OCI-LY1 (cell line): ENCODE data around the gene RGS14.

Source experiments
- H2AFZ ChIP-seq: fragments of 200-600 bp; sonication (generic), shearing (Covaris generic); 2 replicates; pipeline ENCODE4 v1.6.0; 2014; ENCODE audit warnings: antibody characterized with exemption, mild to moderate bottlenecking, low read length
- H3F3A ChIP-seq: fragments of 200-600 bp; sonication (generic), shearing (Covaris generic); 2 replicates; pipeline ENCODE4 v1.6.0; 2014; ENCODE audit warnings: mild to moderate bottlenecking, antibody characterized with exemption, low read length, moderate library complexity; ENCODE audit not compliant: insufficient read depth
- H3K27ac ChIP-seq: fragments of 200-600 bp; sonication (generic); 2 replicates; pipeline ENCODE4 v1.5.1; 2014; ENCODE audit warnings: low read length, mixed run types, mild to moderate bottlenecking, low read depth; ENCODE audit not compliant: poor library complexity, severe bottlenecking
- H3K27me3 ChIP-seq: fragments of 200-600 bp; sonication (generic); 2 replicates; pipeline ENCODE4 v1.6.0; 2014; ENCODE audit warnings: antibody characterized with exemption, mild to moderate bottlenecking, low read length, moderate library complexity; ENCODE audit not compliant: insufficient read depth
- H3K36me3 ChIP-seq: fragments of 200-600 bp; sonication (generic); 2 replicates; pipeline ENCODE4 v1.6.1; 2014; ENCODE audit warnings: mild to moderate bottlenecking, antibody characterized with exemption, low read length, moderate library complexity, mixed read lengths; ENCODE audit not compliant: insufficient read depth
- H3K4me1 ChIP-seq: fragments of 200-600 bp; sonication (generic); 2 replicates; pipeline ENCODE4 v1.5.1; 2014; ENCODE audit warnings: mild to moderate bottlenecking, low read length, moderate library complexity; ENCODE audit not compliant: insufficient read depth, severe bottlenecking
- H3K4me2 ChIP-seq: fragments of 200-600 bp; sonication (generic), shearing (Covaris generic); 2 replicates; pipeline ENCODE4 v1.6.1; 2014; ENCODE audit warnings: low read length
- H3K4me3 ChIP-seq: fragments of 200-600 bp; sonication (generic); 2 replicates; pipeline ENCODE4 v1.5.1; 2014; ENCODE audit warnings: low read length, low read depth, mild to moderate bottlenecking, mixed read lengths; ENCODE audit not compliant: poor library complexity, severe bottlenecking
- H3K79me2 ChIP-seq: fragments of 200-600 bp; shearing (Covaris generic); 2 replicates; pipeline ENCODE4 v1.6.1; 2016; ENCODE audit warnings: mixed run types, low read length, mixed read lengths; ENCODE audit not compliant: insufficient read depth
- H3K9ac ChIP-seq: fragments of 200-600 bp; sonication (generic), shearing (Covaris generic); 2 replicates; pipeline ENCODE4 v1.6.1; 2014; ENCODE audit warnings: mild to moderate bottlenecking, low read length, mixed read lengths
- H3K9me2 ChIP-seq: fragments of 200-600 bp; sonication (generic), shearing (Covaris generic); 2 replicates; pipeline ENCODE4 v1.6.1; 2014; ENCODE audit warnings: low read depth, mild to moderate bottlenecking, low read length, mixed read lengths
- H3K9me3 ChIP-seq: fragments of 200-600 bp; shearing (Covaris generic); 2 replicates; pipeline ENCODE4 v1.6.1; 2014; ENCODE audit warnings: low read length, mixed read lengths
- H4K20me1 ChIP-seq: fragments of 200-600 bp; sonication (generic), shearing (Covaris generic); 2 replicates; pipeline ENCODE4 v1.6.0; 2016; ENCODE audit warnings: mild to moderate bottlenecking, low read length; ENCODE audit not compliant: insufficient read depth
- EZH2 ChIP-seq: fragments of 200-600 bp; sonication (generic), shearing (Covaris generic); IDR thresholded peaks from 2 replicates; pipeline ENCODE4 v1.8.0; 2017; ENCODE audit warnings: borderline replicate concordance, mixed run types, mild to moderate bottlenecking, antibody characterized with exemption, low read length, moderate library complexity, mixed read lengths
- TF ChIP-seq, protein P1 (sequence below): fragments of 200-600 bp; sonication (generic), shearing (Covaris generic); IDR thresholded peaks from 2 replicates; pipeline ENCODE4 v1.5.1; 2017; ENCODE audit warnings: mild to moderate bottlenecking, antibody characterized with exemption, low read length, moderate library complexity, mixed read lengths

The RGS14 gene

GRCh38 chr5:177402271-177403043 lies 44.7 kb downstream of the RGS14 start:
- H3K9me3 ChIP-seq, result no peaks in the 10 kb centered on the region
- no peaks in the 10 kb centered on the region for H4K20me1 ChIP-seq
- H3K27ac ChIP-seq, result no peak overlapping the region
- H3K36me3 ChIP-seq, result no peaks in the 10 kb centered on the region
- peaks cover 34% of the 10 kb centered on the region for H3K4me1 ChIP-seq
- TF ChIP-seq, protein P1, sequence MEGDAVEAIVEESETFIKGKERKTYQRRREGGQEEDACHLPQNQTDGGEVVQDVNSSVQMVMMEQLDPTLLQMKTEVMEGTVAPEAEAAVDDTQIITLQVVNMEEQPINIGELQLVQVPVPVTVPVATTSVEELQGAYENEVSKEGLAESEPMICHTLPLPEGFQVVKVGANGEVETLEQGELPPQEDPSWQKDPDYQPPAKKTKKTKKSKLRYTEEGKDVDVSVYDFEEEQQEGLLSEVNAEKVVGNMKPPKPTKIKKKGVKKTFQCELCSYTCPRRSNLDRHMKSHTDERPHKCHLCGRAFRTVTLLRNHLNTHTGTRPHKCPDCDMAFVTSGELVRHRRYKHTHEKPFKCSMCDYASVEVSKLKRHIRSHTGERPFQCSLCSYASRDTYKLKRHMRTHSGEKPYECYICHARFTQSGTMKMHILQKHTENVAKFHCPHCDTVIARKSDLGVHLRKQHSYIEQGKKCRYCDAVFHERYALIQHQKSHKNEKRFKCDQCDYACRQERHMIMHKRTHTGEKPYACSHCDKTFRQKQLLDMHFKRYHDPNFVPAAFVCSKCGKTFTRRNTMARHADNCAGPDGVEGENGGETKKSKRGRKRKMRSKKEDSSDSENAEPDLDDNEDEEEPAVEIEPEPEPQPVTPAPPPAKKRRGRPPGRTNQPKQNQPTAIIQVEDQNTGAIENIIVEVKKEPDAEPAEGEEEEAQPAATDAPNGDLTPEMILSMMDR, result 0 out of 2 replicates have a peak, but pooled peaks have one; percentile 34
- no peak for TF ChIP-seq EZH2
- no peak overlapping the region; the same call in 1 of the 2 replicates for H3K9ac ChIP-seq
- peak overlapping the region; percentile 81 for H3K4me2 ChIP-seq
- H2AFZ ChIP-seq, result no peak overlapping the region
- 0 out of 2 replicates have a peak, but pooled peaks cover 4% of the 10 kb centered on the region for H3F3A ChIP-seq
- no peaks in the 10 kb centered on the region for H3K79me2 ChIP-seq
- peaks cover 12% of the 10 kb centered on the region; the same call in 1 of the 2 replicates for H3K27me3 ChIP-seq
- no peaks in the 10 kb centered on the region for H3K9me2 ChIP-seq
- peak overlapping the region; percentile 61 for H3K4me3 ChIP-seq

GRCh38 chr5:177403102-177403791 lies 45.5 kb downstream of the RGS14 start:
- no peak overlapping the region for H2AFZ ChIP-seq
- TF ChIP-seq, protein P1, result no peak
- no peak for TF ChIP-seq EZH2
- 0 out of 2 replicates have a peak, but pooled peaks cover 4% of the 10 kb centered on the region for H3F3A ChIP-seq
- no peak overlapping the region for H3K27ac ChIP-seq
- no peaks in the 10 kb centered on the region for H3K36me3 ChIP-seq
- H3K4me2 ChIP-seq, result peak overlapping the region; percentile 81
- H3K9ac ChIP-seq, result peak overlapping the region; percentile 52; the same call in 1 of the 2 replicates
- no peaks in the 10 kb centered on the region for H3K79me2 ChIP-seq
- H3K9me3 ChIP-seq, result no peaks in the 10 kb centered on the region
- peak overlapping the region; percentile 61 for H3K4me3 ChIP-seq
- peaks cover 12% of the 10 kb centered on the region; the same call in 1 of the 2 replicates for H3K27me3 ChIP-seq
- no peaks in the 10 kb centered on the region for H3K9me2 ChIP-seq
- no peaks in the 10 kb centered on the region for H4K20me1 ChIP-seq
- H3K4me1 ChIP-seq, result peaks cover 34% of the 10 kb centered on the region

GRCh38 chr5:177403792-177404640 lies 46.3 kb downstream of the RGS14 start:
- peaks cover 34% of the 10 kb centered on the region for H3K4me1 ChIP-seq

More at GRCh38 chr5:177403792-177404640, 46.3 kb downstream of the RGS14 start:
- Histone ChIP-seq H3K27ac (no peak overlapping the region), H3K36me3 (no peaks in the 10 kb centered on the region), H2AFZ (no peak overlapping the region), H3K9me2 (no peaks in the 10 kb centered on the region), H3K9ac (peak overlapping the region; percentile 52; the same call in 1 of the 2 replicates), H3K4me2 (peak overlapping the region; percentile 81), H4K20me1 (no peaks in the 10 kb centered on the region), H3K9me3 (no peaks in the 10 kb centered on the region), H3K27me3 (peaks cover 12% of the 10 kb centered on the region; the same call in 1 of the 2 replicates), H3K79me2 (no peaks in the 10 kb centered on the region), H3F3A (0 out of 2 replicates have a peak, but pooled peaks cover 4% of the 10 kb centered on the region), H3K4me3 (peak overlapping the region; percentile 61)
- TF ChIP-seq, protein P1, result peak; percentile 73
- TF ChIP-seq EZH2, result no peak
